Measurements from ENCODE around the gene RAB34.
A peak's percentile ranks its signal among the peaks of the same experiment; 100 is the strongest.
"Not testable (repeated sequence)": the region's sequence is repeated elsewhere in the genome, so short reads cannot be mapped to it uniquely, and the experiment has no call there.

Gene RAB34

DNA sequence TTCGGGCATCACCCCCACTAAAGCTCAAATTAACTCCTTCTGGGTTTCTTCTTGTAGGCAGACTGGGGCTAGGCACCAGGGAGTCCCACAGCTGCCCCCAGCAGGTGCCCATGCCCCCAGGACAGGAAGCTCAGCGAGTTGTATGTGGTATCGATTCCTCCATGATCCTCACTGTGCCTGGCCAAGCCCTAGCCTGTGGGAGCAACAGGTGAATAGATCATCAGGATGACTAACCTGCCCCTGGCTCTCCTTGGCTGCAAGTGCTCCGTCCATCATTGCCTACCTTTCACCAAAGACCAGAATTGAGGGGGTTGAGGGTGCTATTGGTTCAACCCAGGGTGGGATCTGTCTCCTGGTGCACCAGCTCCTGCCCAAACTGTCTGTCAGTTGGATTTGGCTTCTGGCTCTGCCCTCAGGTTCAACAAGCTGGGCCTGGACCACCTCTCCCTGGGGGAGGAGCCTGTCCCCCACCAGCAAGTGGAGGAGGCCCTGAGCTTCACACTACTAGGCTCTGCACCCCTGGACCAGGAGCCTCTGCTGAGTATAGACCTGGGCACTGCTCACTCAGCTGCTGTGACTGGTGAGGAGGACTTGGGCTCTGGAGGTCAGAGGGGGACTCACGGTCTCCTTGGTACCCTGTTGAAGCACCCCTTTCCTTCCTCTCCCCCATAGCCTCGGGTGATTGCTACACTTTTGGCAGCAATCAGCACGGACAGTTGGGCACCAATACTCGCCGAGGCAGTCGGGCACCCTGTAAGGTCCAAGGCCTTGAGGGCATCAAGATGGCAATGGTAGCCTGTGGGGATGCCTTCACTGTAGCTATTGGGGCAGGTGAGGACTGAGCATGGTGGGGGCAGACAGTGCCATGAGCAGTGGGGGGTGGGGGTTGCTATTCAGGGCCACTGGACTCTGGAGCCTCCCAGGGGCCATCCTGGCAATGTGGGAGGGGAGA is 23.0 kb upstream of the RAB34 start:
- H3K4me1 Mint-ChIP-seq (ENCODE audit: low read depth) = peaks cover 41% of the 10 kb centered on the region
- H3K27ac Mint-ChIP-seq = no peak overlapping the region
- peaks cover 29% of the 10 kb centered on the region for H3K36me3 Mint-ChIP-seq (ENCODE audit: low read depth)
- no peaks in the 10 kb centered on the region for H3K27me3 Mint-ChIP-seq
- no peak for DNase-seq
- H3K9me3 Mint-ChIP-seq = peaks cover 2% of the 10 kb centered on the region
- H3K4me3 Mint-ChIP-seq = no peak overlapping the region

DNA sequence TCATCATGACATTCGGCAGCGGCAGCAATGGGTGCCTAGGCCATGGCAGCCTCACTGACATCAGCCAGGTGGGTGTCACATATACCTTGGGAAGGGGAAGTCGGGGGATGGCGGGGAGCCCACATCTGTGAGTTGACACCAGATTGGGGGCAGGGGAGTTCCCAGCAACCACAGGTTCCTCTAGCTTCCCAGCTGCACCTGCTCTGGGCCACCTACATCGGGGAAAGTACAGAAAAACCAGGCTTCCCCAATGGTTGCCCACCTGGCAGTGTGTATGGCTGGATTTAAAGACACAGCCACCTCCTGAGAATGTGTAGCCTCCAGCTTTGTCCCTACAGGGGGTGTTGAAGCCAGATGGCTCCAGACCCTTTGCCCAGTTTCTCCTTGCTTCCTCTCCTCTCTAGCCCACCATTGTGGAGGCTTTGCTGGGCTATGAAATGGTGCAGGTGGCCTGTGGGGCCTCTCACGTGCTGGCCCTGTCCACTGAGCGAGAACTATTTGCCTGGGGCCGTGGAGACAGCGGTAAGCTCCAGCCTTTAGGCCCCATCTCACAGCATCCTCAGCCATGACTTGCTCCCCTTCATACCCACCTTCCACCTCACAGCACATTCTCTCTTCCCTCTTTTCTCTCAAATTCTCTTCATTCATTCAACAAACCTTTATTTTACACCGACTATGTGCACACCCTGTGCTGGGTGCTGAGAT is 21.2 kb upstream of the RAB34 start:
- H3K9me3 Mint-ChIP-seq = peaks cover 2% of the 10 kb centered on the region
- H3K27me3 Mint-ChIP-seq = no peaks in the 10 kb centered on the region
- H3K4me3 Mint-ChIP-seq = peak overlapping the region; percentile 20
- H3K4me1 Mint-ChIP-seq (ENCODE audit: low read depth) = peaks cover 43% of the 10 kb centered on the region
- DNase-seq = peak; percentile 70
- peaks cover 26% of the 10 kb centered on the region for H3K36me3 Mint-ChIP-seq (ENCODE audit: low read depth)
- peak overlapping the region; percentile 72 for H3K27ac Mint-ChIP-seq

DNA sequence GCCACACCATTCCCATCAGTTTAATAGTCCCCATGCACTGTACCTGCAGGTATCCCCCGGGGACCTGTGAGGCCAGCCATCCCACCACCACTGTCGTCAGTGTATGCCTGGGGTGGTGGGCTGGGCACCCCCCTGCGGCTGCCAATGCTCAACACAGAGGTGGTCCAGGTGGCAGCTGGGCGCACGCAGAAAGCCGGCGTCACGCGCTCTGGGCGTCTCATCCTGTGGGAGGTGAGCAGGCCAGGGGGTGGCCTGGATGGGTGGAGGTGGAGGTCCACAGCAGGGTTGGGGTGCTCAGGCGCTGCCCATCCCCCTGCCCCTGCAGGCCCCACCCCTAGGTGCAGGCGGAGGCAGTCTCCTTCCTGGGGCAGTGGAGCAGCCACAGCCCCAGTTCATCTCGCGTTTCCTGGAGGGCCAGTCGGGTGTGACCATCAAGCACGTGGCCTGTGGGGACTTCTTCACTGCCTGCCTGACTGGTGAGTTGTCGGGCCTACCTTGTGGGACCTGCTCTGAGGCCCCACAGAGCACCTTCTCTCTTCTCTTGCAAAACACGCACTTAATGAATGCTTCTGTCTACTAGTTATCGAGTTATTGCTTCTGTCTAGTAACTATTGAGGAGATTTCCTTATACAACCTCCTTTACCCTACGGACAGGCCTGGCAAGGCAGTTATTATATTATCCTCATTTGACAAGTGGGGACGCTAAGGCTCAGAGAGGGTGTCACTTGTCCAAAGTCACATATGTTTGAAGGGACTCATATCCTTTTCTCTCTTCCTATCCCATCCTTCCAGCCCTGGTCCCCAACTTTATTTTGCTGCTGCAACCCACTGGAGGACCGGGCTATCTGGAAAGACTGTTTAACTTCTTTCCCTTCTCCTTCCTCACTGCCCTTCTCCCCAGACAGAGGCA is 20.4 kb upstream of the RAB34 start:
- Mint-ChIP-seq H3K9me3 (peaks cover 2% of the 10 kb centered on the region), H3K27ac (peak overlapping the region; percentile 72), H3K4me3 (peak overlapping the region; percentile 20), H3K36me3 (ENCODE audit: low read depth) (peaks cover 26% of the 10 kb centered on the region), H3K27me3 (no peaks in the 10 kb centered on the region), H3K4me1 (ENCODE audit: low read depth) (peaks cover 40% of the 10 kb centered on the region)
- no peak for DNase-seq

DNA sequence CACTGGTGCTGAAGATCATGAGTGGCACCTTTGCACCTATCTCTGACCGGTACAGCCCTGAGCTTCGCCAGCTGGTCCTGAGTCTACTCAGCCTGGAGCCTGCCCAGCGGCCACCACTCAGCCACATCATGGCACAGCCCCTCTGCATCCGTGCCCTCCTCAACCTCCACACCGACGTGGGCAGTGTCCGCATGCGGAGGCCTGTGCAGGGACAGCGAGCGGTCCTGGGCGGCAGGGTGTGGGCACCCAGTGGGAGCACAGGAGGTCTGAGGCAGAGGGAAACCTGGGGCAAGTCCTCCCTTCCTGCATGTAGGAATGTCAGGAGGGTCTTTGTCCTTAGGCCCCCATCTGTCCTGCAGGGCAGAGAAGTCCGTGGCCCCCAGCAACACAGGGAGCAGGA is 19.6 kb upstream of the RAB34 start:
- no peak overlapping the region for H3K27ac Mint-ChIP-seq
- no peak overlapping the region for H3K4me3 Mint-ChIP-seq
- peaks cover 39% of the 10 kb centered on the region for H3K4me1 Mint-ChIP-seq (ENCODE audit: low read depth)
- peaks cover 2% of the 10 kb centered on the region for H3K9me3 Mint-ChIP-seq
- DNase-seq = no peak
- H3K27me3 Mint-ChIP-seq = no peaks in the 10 kb centered on the region
- H3K36me3 Mint-ChIP-seq (ENCODE audit: low read depth) = peaks cover 26% of the 10 kb centered on the region

DNA sequence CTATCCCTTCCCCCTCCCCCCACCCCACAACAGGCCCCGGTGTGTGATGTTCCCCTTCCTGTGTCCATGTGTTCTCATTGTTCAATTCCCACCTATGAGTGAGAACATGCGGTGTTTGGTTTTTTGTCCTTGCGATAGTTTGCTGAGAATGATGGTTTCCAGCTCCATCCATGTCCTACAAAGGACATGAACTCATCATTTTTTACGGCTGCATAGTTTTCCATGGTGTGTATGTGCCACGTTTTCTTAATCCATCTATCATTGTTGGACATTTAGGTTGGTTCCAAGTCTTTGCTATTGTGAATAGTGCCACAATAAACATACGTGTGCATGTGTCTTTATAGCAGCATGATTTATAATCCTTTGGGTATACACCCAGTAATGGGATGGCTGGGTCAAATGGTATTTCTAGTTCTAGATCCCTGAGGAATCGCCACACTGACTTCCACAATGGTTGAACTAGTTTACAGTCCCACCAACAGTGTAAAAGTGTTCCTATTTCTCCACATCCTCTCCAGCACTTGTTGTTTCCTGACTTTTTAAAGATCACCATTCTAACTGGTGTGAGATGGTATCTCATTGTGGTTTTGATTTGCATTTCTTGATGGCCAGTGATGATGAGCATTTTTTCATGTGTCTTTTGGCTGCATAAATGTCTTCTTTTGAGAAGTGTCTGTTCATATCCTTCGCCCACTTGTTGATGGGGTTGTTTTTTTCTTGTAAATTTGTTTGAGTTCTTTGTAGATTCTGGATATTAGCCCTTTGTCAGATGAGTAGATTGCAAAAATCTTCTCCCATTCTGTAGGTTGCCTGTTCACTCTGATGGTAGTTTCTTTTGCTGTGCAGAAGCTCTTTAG is 18.5 kb upstream of the RAB34 start:
- H3K27me3 Mint-ChIP-seq, H3K9me3 Mint-ChIP-seq, DNase-seq, H3K4me3 Mint-ChIP-seq, H3K27ac Mint-ChIP-seq: not testable (repeated sequence)
- Mint-ChIP-seq H3K4me1 (ENCODE audit: low read depth) (peaks cover 34% of the 10 kb centered on the region), H3K36me3 (ENCODE audit: low read depth) (peaks cover 26% of the 10 kb centered on the region)

DNA sequence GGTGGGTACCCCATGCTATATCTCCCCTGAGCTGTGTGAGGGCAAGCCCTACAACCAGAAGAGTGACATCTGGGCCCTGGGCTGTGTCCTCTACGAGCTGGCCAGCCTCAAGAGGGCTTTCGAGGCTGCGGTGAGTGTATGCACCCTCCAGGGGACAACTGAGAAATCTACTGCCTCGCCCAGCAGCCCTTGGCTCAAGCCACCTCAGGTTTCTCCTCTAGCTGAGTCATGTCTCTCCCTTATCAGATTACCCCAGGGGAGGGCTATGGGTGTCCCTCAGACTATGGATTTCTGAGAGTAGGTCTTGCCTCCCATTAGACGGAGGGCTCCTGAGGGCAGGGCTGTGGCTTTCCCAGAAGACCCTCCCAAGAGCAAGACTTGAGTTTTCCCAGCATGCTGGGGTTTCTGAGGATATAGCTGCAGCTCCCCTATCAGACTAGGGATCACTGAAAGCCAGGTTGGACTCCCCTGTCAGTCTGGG is 17.6 kb upstream of the RAB34 start:
- H3K27ac Mint-ChIP-seq = no peak overlapping the region
- H3K4me1 Mint-ChIP-seq (ENCODE audit: low read depth) = peaks cover 29% of the 10 kb centered on the region
- no peak overlapping the region for H3K4me3 Mint-ChIP-seq
- peaks cover 2% of the 10 kb centered on the region for H3K9me3 Mint-ChIP-seq
- no peaks in the 10 kb centered on the region for H3K27me3 Mint-ChIP-seq
- DNase-seq = no peak
- peaks cover 24% of the 10 kb centered on the region for H3K36me3 Mint-ChIP-seq (ENCODE audit: low read depth)

DNA sequence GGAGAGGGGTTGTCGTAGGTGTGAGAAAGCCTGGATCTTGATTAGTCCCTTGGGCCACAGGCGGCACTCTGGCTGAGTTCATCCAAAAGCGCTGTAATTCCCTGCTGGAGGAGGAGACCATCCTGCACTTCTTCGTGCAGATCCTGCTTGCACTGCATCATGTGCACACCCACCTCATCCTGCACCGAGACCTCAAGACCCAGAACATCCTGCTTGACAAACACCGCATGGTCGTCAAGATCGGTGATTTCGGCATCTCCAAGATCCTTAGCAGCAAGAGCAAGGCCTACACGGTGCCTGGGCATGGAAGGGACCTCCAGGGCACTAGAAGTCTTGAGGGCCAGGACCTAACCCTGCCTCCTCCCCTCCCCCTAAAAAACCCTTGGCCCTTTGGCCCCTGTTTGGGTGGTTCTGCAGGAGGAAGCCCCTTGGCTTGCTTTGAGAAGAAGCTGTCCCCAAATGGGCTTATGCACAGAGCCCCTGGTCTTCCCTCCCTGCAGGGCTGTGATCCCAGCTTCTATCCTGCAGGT is 17.1 kb upstream of the RAB34 start:
- Mint-ChIP-seq H3K27me3 (no peaks in the 10 kb centered on the region), H3K9me3 (peaks cover 1% of the 10 kb centered on the region), H3K4me3 (no peak overlapping the region), H3K4me1 (ENCODE audit: low read depth) (peaks cover 30% of the 10 kb centered on the region), H3K27ac (no peak overlapping the region), H3K36me3 (ENCODE audit: low read depth) (peaks cover 20% of the 10 kb centered on the region)
- no peak for DNase-seq

DNA sequence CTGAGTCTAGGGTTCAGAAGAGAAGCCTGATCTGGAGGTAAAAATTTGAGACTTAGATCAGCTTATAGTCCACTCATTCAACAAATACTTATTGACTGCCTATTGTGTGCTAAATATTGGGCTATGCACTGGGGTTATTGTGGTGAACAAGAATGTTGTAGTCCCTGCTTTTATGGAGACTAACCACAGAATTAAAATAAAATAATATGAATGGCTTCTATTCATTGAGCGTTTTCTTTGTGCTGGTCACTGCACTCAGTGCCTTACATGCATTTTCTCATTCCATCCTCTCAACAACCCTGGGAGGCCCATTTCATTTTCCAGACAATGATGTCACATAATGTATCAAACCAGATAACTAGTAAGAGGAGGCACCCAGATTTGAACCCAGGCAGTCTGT is 15.7 kb upstream of the RAB34 start:
- Mint-ChIP-seq H3K27me3 (no peaks in the 10 kb centered on the region), H3K27ac (no peak overlapping the region), H3K9me3 (no peaks in the 10 kb centered on the region), H3K4me1 (ENCODE audit: low read depth) (peaks cover 27% of the 10 kb centered on the region), H3K36me3 (ENCODE audit: low read depth) (peaks cover 12% of the 10 kb centered on the region), H3K4me3 (no peak overlapping the region)
- DNase-seq = no peak

DNA sequence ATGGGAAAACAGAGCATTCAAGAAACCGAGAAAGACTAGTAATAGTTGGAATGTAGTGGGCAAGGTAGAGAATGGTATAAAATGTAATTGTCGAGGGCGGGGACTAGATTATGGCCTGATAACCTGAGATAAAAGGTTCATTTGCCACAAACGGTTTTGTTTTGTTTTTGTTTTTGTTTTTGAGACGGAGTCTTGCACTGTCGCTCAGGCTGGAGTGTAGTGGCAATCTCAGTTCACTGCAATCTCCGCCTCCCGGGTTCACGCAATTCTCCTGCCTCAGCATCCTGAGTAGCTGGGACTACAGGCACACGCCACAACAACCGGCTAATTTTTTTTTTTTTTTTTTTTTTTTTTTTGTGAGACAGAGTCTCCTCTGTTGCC is 12.3 kb upstream of the RAB34 start:
- peaks cover 23% of the 10 kb centered on the region for H3K36me3 Mint-ChIP-seq (ENCODE audit: low read depth)
- H3K4me1 Mint-ChIP-seq (ENCODE audit: low read depth) = peaks cover 35% of the 10 kb centered on the region
- H3K27ac Mint-ChIP-seq = peak overlapping the region; percentile 49
- no peaks in the 10 kb centered on the region for H3K27me3 Mint-ChIP-seq
- H3K4me3 Mint-ChIP-seq = peak overlapping the region; percentile 53
- no peaks in the 10 kb centered on the region for H3K9me3 Mint-ChIP-seq
- no peak for DNase-seq

DNA sequence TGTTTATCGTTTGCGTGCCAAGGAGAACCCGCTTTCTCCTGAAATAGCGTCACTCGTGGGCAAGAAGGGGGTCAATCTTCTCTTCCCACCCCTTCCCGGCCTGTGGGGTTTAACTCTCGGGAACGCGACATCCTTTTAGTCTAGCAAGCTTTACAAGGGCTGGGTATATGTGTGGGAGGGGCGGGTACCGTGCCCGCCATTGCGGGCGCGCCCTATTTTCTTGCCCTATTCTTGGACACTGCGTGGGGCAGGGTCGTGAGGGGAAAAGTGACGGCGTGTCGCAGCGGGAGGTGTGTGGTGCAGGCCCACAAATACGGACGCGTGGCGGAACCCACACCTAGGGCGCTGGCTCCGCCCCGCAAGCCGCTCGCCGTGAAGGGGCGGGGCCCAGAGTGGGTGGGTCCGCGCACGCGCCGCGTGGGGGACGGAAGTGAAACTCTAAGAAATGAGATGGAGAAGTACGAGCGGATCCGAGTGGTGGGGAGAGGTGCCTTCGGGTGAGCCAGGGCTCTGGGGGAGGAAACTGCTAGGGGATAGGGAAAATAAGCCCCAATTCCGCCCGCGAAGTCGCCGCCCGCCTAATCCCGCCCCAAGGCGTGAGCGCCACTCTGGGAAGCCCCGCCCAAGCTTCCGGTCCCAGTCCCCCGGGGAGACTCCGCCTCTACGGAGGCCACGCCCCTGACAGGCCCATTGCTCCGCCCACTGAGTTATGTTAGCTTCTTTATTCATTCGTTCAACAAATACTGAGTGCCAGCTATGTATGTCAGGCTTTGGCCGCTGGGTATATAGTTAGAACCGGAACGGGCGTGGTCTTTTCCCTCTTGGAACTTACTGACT is 10.9 kb upstream of the RAB34 start, which contains the start of gene NEK8:
NEK8 (plus strand) TSS at position 425 of the 837 bp plus-strand sequence; CDS start at position 451, 26 bp downstream.
- H3K27me3 Mint-ChIP-seq = no peaks in the 10 kb centered on the region
- H3K9me3 Mint-ChIP-seq = no peaks in the 10 kb centered on the region
- H3K4me3 Mint-ChIP-seq = peak within 1 kb of the TSS; percentile 100
- DNase-seq = peak; percentile 99
- peak within 1 kb of the TSS; percentile 100 for H3K27ac Mint-ChIP-seq
- H3K4me1 Mint-ChIP-seq (ENCODE audit: low read depth) = peaks cover 47% of the 10 kb centered on the region
- H3K36me3 Mint-ChIP-seq (ENCODE audit: low read depth) = peaks cover 30% of the 10 kb centered on the region

DNA sequence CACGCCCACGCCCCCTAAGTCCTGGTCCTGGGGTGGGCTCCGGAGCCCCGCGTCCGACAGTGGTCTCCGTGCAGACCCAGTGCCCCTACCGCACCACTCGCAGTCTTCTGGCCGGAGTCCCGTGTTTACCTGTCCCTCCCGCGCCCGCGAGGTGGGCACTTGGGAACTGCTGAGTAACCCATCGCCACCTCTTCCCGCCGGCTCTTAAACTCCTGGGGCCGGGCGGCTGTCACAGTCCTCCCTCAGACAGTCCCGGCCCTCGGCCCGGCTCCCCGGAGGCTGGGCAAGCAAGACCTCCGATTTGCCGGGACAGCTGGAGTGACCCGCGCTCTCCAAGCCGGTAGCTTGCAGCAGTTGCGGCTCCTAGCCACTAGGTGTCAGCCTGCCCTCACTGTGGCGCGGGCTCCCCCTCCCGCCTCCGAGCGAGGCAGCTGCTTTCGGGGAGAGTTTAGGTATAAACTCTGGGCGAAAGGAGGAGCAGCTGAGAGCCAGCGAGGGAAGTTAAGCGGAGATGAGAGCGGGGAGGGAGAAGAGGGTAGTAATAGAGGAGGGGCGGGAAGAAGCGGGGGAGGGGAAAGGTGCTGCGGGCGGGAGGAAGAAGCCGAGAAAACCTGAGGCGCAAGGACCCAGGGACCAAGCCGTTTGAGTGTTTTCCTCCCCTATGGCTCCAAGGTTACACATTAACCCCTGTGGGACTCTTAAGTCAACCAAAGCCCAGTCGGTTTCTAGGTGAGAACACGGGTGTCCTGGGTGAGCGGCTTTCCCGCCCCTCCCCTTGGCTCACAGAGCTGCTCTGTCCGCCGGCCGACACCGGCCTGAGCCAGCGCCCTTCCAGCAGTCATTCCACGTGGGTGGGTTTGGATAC is 9.2 kb upstream of the RAB34 start:
- no peaks in the 10 kb centered on the region for H3K9me3 Mint-ChIP-seq
- peak; percentile 95 for DNase-seq
- H3K36me3 Mint-ChIP-seq (ENCODE audit: low read depth) = peaks cover 48% of the 10 kb centered on the region
- H3K27me3 Mint-ChIP-seq = no peaks in the 10 kb centered on the region
- H3K4me1 Mint-ChIP-seq (ENCODE audit: low read depth) = peaks cover 59% of the 10 kb centered on the region
- H3K27ac Mint-ChIP-seq = peak overlapping the region; percentile 100
- peak overlapping the region; percentile 100 for H3K4me3 Mint-ChIP-seq

DNA sequence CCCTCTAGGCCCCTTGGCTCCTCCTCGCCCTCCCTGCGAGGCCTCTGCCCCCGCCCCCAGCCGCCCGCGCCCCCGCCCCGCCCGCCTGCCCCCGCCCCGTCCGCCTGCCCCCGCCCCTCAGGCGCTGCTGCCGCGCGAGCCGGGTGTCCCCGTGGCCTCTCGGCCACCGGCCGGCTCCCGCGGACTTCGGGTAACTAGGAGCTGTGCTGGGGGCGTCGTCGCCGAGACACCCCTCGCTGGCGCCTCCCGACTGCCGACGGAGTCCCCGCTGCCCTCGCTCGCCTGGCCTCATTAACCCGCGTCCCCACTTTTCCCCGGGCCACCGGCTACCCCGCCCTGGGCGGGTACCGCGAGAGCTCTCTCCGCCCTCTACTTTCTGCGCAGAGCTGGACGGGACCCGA is 8.6 kb upstream of the RAB34 start, which contains the start of gene TLCD1:
TLCD1 (minus strand) TSS at position 8 of the 401 bp plus-strand sequence. CDS start 136 bp downstream, outside the sequence.
- Mint-ChIP-seq H3K27ac (peak within 1 kb of the TSS; percentile 100), H3K4me1 (ENCODE audit: low read depth) (peaks cover 60% of the 10 kb centered on the region), H3K36me3 (ENCODE audit: low read depth) (peaks cover 54% of the 10 kb centered on the region), H3K9me3 (no peaks in the 10 kb centered on the region), H3K4me3 (peak within 1 kb of the TSS; percentile 100), H3K27me3 (no peaks in the 10 kb centered on the region)
- DNase-seq = peak; percentile 92
